K562 (cell line): ENCODE measurements around the gene ARL13B. TPM values are rescaled to one million over a fixed set of nuclear protein-coding genes. Genes with fewer than 3 reads are reported as not detected.

Experiments used
- CHAMP1 ChIP-seq: fragments of 450-650 bp; IDR thresholded peaks from 2 replicates; pipeline ENCODE4 v1.6.1; 2016; ENCODE audit warnings: mild to moderate bottlenecking
- EHMT2 ChIP-seq: fragments of 450-650 bp; IDR thresholded peaks from 2 replicates; pipeline ENCODE4 v1.6.1; 2018; ENCODE audit warnings: antibody characterized with exemption
- HMBOX1 ChIP-seq: sonication (generic); IDR thresholded peaks from 2 replicates; pipeline ENCODE4 v1.6.1; 2016
- L3MBTL2 ChIP-seq: fragments of 450-650 bp; IDR thresholded peaks from 2 replicates; pipeline ENCODE4 v1.6.1; 2016; ENCODE audit warnings: mild to moderate bottlenecking, moderate library complexity
- MTF1 ChIP-seq: fragments of 250-450 bp; sonication (Bioruptor Pico); IDR thresholded peaks from 2 replicates; pipeline ENCODE4 v1.9.0; 2021; ENCODE audit warnings: moderate library complexity, mild to moderate bottlenecking, inconsistent platforms, borderline replicate concordance
- MXI1 ChIP-seq: IDR thresholded peaks from 2 replicates; pipeline ENCODE4 v1.6.1; 2011; ENCODE audit warnings: low read depth, mild to moderate bottlenecking, improper control_type of control experiment, low read length
- SMARCC2 ChIP-seq: fragments of 450-650 bp; IDR thresholded peaks from 2 replicates; pipeline ENCODE4 v1.6.1; 2017; ENCODE audit warnings: antibody characterized with exemption, moderate library complexity, mild to moderate bottlenecking, low read depth
- TOE1 ChIP-seq, 2 experiments: fragments of 450-650 bp in 1 of 2; sonication (generic) in 1 of 2; formaldehyde crosslinking in 1 of 2; IDR thresholded peaks; 2 replicates each; pipeline versions ENCODE4 v1.7.1 to v1.8.0; 2016 to 2022; ENCODE audit warnings: borderline replicate concordance in 2 of 2, mild to moderate bottlenecking in 2 of 2, antibody characterized with exemption in 1 of 2, inconsistent platforms in 1 of 2, low read depth in 1 of 2, missing genetic modification reagents in 1 of 2, moderate library complexity in 1 of 2
- UBTF ChIP-seq, 2 experiments: IDR thresholded peaks; 2 replicates each; pipeline ENCODE4 v1.6.1; 2012; ENCODE audit warnings: improper control_type of control experiment in 2 of 2, low read depth in 2 of 2, low read length in 2 of 2, borderline replicate concordance in 1 of 2
- ZBTB33 ChIP-seq: sonication (generic); formaldehyde crosslinking; IDR thresholded peaks from 2 replicates; pipeline ENCODE4 v1.8.1; 2023; ENCODE audit warnings: mild to moderate bottlenecking, missing genetic modification reagents
- ZEB2 ChIP-seq: fragments of 450-650 bp; IDR thresholded peaks from 2 replicates; pipeline ENCODE4 v1.6.1; 2016
- ZNF609 ChIP-seq: sonication (generic); formaldehyde crosslinking; IDR thresholded peaks from 2 replicates; pipeline ENCODE4 v1.8.1; 2023; ENCODE audit warnings: missing genetic modification reagents, mild to moderate bottlenecking, borderline replicate concordance
- polyA plus RNA-seq, 8 experiments: library from polyadenylated mRNA; depleted of rRNA in 4 of 8; stranded (reverse) in 5 of 8; unstranded in 3 of 8; fragments of >200 nt; fragmentation: Nextera tagmentation in 2 of 8; fragmentation: Illumina TruSeq in 1 of 8; extraction: Ambion mirVana in 2 of 8; extraction: Trizol in 1 of 8; gene quantifications; 2 replicates each; pipeline versions ENCODE4 v1.2.1 to v1.2.3, GENCODE V29; 2011 to 2014; ENCODE audit warnings: inconsistent platforms in 1 of 8, missing spikeins in 1 of 8
- total RNA-seq, 7 experiments: library from RNA; depleted of rRNA in 6 of 7; stranded (reverse); fragments of >200 nt in 6 of 7; fragmentation: Illumina TruSeq in 2 of 7; extraction: Trizol in 2 of 7; gene quantifications; 2 replicates each; pipeline versions ENCODE4 v1.2.1 to v1.2.3, GENCODE V29; 2011 to 2021; ENCODE audit warnings: low replicate concordance in 1 of 7

The ARL13B gene
- total and polyA plus RNA-seq, 9 of the 15 experiments (the other 6 are each of a cell fraction or from before 2014, with no cell fraction given), result 4.1 to 16.9 (median 12.2) TPM

GRCh38 chr3:93973131-93974126 lies 6.5 kb upstream of the ARL13B start, which contains the start of gene PROS1 (continued):
- TF ChIP-seq CHAMP1, result no peak
- peak; percentile 51 for TF ChIP-seq L3MBTL2
- peak; percentile 99 for TF ChIP-seq UBTF (IDR thresholded peaks at IDR 0.05; ENCODE audit: borderline replicate concordance in 1 of 2, low read depth in 2 of 2, low read length in 2 of 2)
- no peak for TF ChIP-seq MXI1
- TF ChIP-seq SMARCC2, result no peak
- no peak for TF ChIP-seq MTF1 (CRISPR knock-in tag)
- TF ChIP-seq ZBTB33 (CRISPR knock-in tag), result 0 out of 2 replicates have a peak, but pooled peaks have one; percentile 33
- TF ChIP-seq TOE1 (IDR thresholded peaks at IDR 0.05; ENCODE audit: borderline replicate concordance), result no peak
- no peak for TF ChIP-seq TOE1 (CRISPR knock-in tag; IDR thresholded peaks at IDR 0.05; ENCODE audit: borderline replicate concordance, low read depth)
- no peak for TF ChIP-seq ZNF609 (CRISPR knock-in tag)
- peak; percentile 88 for TF ChIP-seq HMBOX1
- TF ChIP-seq ZEB2, result no peak
- TF ChIP-seq EHMT2, result no peak
